ENCODE results near the gene CHST9.
A peak's percentile ranks its signal among the peaks of the same experiment; 100 is the strongest.
"Not testable (repeated sequence)": the region's sequence is repeated elsewhere in the genome, so short reads cannot be mapped to it uniquely, and the experiment has no call there.

CHST9 gene

DNA sequence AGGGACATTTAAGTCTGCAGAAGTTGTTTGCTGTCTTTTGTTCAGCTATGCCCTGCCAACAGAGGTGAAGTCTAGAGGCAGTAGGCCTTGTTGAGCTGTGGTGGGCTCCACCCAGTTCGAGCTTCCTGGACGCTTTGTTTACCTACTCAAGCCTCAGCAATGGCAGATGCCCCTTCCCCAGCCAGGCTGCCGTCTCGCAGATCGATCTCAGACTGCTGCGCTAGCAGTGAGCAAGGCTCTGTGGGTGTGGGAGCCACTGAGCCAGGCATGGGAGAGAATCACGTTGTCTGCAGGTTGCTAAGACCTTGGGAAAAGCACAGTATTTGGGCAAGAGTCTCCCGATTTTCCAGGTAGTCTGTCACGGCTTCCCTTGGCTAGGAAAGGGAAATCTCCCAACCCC, 91.8 kb downstream of the CHST9 start:
- DNase-seq = not testable (repeated sequence)

DNA sequence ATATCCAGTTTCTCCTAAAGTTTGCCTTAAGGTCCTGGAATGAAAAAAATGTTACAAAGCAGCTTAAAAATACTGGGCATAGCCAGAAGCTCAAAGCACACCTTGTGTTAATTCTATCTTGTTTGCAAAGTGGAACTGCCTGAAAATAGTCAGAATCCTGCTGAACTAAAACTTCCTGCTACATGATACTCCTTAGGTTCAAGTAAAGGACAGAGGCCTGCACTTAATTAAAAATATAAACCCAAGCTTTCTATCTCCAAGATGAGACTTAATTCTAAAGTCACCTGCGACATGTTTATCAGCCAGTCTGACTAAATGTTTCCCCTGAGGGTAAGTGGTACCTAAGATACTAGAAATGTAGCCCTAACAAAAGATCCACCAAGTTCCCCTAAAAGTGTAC, 103.4 kb downstream of the CHST9 start:
- no peak for DNase-seq

DNA sequence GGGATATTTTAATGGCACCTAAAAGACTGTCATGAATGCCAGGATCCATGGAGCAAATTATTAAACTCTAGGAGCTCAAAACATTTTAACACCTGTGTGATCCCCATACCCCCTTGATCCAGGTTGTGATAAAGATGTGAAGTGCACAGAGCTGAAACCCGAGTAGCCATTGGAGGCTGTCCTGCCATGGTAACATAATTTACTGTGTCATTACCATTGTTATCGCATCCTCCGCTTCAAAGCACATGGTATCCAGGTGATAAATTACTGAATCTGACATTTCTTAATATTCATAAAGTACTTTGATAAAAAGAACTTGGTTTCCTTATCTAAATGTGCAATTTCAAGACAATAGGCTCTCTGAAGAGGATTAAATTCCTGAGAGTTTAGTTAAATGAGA, 109.3 kb downstream of the CHST9 start:
- no peak for DNase-seq

DNA sequence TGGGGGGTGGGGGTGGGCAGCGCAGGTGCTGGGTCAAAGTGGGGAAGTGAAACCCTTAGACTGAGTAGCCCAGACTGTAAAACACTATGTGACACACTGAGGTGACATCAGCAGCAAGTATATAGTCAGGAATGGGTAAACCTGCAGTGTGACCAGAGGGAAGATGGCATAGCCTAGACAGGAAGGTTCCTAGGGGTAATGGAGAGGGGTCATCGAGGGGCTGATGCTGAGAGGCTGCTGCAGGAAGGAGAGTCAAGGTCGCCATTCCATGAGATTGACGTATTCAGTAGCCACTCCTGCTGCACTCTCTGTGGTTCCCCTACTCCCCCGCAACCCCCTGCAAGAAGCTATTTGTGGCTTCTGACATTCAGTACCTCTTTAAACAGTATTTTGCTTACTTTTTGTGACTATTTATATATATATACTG, 111.7 kb downstream of the CHST9 start:
- no peak for DNase-seq

DNA sequence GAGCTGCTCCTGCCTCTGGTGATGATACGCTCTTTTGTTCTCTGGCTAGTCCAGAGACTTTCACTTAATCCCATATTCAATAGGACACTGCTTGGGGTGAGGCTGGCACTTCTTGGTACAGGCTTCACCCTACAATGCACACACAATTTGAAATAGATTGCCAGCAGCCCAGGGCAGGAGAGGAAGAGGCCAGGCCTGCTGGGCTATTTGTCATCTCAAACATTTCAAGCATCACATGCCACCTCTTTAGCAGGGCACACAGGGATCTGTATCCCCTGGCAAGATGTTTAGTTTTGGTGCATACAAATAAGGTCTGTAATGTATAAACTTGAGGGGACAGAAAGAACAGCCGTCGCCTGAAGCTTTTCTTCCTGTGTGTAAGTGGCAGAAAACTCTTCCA, 120.4 kb downstream of the CHST9 start:
- DNase-seq = no peak

DNA sequence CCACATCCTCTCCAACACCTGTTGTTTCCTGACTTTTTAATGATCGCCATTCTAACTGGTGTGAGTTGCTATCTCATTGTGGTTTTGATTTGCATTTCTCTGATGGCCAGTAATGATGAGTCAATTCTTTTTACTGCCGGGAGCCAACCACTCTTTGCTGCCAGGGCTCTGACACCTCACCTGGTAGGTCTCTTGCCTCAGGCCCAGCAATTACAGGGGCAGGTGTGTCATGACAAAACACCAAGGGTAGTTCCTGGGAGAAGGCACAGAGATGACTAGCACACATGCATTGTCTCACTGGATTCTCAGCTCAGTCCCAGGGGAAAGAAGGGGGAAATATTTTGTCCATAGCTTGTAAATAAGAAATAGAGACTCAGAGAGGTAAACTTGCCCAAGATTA, 122.3 kb downstream of the CHST9 start:
- no peak for DNase-seq

DNA sequence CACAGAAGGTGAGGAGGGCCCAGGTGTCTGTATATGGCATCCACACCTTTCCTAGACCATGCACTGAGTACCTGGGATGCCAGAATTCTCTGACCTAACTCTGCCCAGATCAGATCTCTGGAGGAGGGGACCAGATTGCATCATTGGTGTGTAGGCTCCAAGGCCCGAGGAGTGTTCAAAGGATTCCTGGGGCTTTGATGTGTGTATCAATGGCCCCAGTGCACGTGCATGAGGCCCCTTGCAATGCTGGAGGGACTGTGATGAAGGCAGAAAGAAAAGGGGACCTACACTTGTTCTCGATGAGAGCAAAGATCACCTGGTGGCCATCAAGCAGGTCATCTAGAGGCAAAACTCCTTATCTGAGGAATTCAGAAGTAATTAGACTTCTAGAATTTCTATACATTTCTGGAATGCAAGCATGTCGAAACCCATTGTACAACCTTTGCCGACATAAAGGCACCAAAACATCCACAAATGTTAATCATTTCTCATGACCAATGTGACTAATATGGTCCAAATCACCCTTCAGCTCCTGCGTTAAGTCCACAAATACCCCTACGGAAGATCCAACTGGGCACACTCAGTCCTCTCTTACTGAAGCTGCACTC, 123.5 kb downstream of the CHST9 start:
- DNase-seq = no peak

DNA sequence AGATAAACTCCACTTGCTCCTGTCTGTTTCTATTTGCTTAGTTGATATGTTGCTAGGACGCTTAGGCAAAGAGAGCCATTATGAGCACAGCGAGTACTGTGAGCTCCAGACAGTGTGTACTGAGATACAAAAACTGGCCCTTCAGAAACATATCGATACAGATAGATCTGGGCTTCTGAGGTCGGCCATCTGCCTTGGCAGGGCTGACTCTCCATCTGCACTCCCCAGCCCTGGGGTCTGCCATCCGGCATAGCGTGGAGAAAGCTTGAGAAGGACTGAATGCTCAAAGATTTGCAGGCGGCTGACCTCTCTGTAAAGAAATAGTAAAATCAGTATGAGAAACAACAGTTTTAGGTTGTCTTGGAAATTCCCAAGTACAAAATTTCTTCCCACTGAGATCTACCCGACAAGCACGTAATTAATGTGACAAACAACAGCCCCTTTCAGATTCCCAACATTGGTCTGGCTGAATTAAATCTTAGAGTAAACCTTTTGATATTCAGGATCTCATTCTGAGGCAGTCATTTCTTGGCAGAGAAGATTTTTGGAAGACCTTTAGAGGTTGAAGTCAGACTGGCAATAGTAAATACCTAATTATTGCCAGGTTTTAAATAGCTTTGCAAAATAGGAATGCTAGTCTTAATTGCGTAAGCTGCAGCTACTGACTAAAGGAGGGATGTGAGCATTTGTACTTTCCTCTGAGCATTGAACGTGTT, 127.4 kb downstream of the CHST9 start:
- DNase-seq = no peak

DNA sequence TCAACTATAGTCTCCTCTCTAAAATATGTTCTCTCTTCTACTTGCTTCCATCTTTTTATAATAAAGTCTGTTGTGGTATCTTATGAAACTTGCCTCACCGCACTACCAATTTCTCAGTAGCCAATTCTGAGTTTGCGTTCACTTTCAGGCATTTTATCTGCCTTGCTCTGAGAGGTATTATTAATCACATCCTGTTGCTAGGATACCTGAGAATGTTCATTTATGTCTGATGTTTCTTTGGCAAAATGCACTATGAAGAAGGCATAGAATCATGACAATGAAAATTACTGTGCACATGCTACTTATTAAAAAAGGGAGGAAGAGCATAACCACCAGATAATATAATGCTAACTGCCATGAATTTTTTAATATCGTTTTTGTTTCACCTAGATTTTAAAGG, 130.2 kb downstream of the CHST9 start:
- no peak for DNase-seq

DNA sequence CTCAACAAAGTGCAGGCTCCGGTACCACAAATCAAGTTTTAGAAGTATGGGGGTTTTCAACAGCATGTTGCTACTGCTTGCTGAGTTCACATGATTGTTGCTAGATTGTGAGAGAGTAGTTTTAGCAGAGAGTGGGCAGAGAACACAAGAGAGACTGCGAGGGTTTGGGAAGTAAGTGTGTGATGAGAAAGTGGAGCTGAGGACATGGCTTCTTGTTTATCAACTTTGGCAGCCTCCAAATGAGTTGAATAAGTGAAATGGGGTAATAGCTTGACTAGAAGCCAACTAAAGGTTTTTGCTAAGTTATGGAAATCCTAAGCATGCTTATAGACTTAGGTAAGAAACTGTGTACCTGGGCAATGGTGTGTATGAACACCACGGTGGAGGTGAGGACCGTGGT, 135.1 kb downstream of the CHST9 start:
- DNase-seq = no peak

DNA sequence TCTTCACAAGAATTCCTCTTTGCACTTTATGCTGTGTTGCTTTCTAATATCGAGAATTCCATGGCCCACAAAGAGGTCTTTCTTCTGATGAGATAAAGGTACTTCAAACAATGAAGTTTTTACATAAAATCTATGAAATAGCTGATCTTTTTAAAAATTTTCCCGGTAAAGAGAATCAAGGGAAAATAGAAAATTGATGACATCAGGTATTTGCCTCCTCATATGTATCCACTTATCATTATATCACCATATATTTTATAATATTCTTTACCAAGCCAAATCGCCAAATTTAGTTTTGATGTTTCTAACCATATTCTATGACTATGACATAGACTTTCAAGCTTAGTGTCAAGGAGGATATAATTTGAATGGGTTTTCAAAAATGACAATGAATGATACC, 139.8 kb downstream of the CHST9 start:
- no peak for DNase-seq

DNA sequence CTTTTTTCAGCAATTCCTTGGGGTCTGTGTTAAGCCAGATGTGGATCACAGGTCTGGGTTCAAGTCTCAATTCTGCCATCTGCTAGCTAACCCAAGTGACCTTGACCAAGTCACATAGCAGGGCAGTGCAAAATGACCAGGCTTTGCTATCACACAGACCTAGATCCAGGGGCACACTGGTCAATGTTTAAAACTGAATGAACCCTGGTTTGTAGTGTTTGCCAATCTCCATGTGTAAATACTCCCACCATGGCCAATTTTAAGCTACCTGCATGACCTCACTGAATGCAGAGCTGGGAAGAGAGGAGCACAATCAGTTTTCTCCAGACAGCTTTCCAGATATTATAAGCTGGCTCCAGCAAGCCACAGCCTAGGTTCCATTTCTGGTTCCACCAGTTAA, 142.9 kb downstream of the CHST9 start:
- no peak for DNase-seq

DNA sequence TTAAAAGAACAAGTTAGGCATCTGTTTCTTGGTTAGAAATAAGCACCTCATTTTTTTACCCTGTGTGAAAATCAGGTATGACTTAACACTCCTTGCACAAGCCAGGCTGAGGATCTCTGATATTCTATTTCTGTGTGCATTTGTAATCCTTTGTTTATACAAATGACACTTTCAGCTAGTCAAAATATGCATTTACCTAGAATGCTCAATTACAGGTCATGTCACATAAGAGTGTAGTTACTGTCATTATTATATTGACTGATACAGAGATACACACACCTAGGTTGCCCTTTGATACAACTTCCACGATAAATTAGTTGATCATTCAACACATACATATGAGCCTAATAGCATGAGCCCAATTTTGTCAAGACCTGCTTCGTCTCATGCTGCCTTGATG, 144.3 kb downstream of the CHST9 start:
- DNase-seq = no peak

DNA sequence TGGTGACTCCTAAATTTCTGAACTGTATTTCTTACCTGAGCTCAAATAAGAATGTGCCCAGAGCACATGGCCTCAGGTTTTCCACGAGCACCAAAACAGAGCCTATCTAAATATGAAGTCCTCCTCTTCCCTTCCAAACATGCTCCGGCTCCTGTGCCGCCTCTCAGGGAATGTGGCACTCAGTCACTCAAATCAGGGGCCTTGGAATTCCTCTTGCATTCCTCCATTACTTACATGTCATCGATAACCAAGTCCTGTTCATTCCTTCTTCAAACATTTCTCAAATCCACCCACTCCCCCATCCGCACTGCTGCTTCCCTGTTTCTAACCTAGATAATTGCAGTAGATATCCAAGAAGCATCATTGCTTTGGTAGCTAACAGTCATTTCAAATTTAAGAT, 151.4 kb downstream of the CHST9 start:
- DNase-seq = no peak

DNA sequence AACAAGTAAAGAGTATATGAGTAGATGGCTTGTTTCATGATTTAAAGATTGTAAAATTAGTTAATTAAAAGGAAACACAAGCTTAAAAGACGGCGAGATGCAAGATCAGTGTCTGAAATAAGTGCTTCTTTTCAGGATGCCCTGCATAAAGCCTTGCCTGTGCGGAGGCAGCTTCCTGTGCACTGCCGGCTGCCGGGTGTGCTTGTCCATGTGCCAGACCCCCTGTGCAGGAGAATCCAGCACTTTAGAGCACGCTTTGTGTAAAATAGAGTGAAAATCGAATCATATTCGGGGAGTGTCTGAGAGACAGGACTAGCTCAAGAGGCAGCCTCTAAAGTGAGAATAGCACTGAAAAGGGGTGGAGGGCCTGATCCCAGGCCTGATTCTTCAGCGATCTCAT, 154.7 kb downstream of the CHST9 start:
- DNase-seq = no peak

DNA sequence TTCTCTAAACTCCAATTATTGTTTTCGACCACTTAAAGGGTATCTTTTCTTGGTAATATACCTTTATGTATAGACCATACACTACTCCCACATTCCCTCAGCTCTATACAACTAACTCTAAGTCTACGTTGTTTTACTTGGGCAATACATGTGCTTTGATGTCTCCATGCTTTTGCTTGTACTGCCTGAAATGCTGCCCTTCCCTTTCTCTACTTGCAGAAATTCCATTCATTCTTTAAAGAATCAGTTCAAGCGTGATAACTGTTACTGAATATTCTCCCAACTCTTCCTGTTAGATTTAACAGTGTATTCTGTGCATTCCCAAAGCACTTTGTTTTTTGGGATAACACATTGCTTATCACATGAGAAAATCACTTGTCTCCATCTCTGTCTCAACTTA, 162.6 kb downstream of the CHST9 start:
- DNase-seq = no peak

DNA sequence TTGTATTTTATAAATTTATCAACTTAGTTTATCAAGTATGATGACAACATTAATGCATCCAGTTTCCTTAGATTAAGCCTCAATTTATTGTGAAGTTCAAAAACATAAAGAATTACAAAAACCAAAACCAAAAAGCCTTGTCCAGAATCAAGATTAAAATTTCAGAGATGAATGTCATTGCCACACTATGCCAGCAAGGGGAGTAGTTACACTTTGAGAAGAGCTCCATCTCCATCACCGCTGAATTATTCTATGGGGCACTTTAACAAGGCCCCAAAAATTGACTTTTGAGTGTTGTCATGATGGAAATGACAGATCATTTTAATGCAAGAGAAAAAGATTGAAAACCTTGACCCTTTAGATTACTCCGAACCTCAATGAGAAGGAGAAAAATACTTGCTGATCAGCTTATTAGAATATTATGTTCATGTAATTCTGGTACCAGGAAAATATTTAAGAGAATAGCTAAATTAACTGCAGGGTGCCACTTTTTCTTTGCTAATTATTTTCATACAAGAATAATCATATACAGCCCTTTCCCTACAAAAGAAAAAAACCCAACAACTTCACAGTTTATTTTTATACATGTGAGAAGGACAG, 167.1 kb downstream of the CHST9 start:
- DNase-seq = peak; percentile 1

DNA sequence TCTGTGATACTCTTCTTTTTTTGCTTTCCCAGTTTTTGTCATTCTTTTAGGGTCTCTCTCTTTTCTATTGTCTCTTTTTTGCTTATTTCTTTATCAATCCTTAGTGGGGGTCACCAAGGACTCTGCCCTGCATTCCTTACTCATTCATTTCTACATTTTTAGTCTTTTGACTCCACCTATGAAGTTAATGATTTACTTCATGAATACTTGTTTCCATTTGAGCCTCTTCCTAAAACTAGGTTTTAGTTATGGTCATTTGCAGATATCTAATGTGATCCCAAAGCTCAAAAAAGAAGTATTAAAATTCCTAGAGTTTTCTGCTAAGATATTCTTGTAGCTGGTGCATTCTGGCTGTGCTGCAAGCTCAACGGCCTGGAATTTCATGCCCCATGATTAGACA, 170.3 kb downstream of the CHST9 start:
- DNase-seq = no peak

DNA sequence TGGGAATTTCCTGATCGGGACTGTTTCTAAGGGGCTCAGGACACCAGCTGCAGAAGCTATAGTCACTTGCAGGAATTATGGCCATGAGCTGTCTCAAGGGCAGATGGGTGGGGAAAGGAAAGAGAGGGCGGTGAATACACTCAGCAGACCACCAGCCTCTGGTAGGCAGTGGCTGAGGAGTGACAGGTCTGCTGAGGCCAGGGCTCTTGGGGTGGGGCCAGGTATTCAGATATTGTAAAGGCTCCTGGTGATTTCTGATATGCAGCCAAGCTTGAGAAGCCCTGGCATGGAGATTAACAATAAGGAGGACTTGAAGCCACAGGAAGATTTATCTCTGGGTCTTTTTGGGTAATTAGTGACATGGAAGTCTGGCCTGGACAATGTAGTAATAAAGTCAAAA, 174.3 kb downstream of the CHST9 start:
- no peak for DNase-seq

DNA sequence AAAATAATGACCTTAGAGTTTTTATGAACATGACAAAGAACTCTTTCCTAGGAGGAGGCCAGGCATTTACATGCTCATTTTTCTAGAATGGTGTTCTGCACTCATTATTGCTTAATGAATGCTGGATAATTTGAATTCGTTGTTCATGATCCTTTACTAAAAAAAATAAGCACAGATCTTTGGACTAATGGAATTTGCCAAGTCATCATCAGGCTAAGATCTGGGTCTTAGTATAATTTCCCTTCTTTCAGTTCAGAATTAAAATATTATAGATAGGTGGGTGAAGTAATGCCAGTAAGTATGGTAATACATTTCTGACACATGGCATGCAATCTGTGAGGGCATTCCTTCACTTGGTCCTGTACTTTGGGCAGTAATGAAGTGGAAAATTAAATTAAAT, 175.8 kb downstream of the CHST9 start:
- no peak for DNase-seq

DNA sequence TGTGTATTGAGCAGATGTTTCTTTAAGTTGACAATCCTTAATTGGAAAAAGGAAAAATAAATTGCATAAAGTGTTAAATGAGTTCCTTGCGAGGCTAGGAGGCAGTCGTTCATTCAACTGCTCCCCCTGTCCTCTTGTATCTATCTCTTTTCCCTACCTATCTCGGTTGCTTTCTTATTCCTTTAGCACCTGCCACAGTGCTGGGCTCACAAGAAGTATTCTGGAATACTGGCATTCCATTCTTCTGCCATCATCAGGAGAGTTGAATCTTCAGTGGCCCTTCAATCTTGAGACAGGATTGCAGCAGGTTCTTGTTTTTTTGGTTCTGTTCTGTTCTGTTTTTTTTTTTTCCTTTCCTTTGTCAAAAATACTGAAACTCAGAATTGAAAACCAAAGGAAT, 176.5 kb downstream of the CHST9 start:
- DNase-seq = no peak

DNA sequence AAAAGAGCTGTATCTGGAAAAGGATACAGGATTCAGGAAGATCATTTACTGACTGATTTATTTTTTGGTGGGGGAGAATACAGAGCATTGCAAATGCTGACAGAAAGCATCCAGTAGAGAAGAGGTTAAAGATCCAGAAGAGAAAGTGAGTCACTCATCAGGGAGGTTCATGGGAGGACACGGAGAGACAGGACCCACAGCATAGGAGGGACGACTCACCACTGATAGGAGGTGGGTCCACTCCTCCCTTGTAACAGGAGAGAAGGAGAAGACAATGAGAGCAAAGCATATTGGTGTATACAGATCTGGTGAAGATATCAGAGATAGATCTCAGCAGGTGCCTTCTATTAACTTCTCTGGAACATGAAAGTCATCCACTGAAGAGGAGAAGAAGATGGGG, 177.2 kb downstream of the CHST9 start:
- DNase-seq = peak; percentile 15

DNA sequence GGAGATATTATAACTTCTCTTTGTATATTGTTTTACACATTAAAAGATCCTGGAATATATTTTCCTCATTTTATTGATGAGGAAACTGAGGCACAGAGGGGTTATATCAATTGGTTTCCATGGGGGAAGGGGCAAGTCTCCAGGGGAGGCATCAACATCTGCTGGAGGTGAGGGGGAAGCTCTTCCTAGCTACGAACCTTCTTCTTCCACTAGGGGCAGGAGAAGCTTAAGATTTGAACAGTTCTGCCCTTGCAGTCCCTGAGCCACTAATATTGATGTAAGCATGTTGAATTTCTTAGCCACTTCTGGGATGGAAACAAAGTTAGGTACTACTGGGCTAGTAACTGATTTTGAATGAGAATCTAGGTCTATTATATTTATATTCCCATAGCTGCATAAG, 179.5 kb downstream of the CHST9 start:
- peak; percentile 6 for DNase-seq

DNA sequence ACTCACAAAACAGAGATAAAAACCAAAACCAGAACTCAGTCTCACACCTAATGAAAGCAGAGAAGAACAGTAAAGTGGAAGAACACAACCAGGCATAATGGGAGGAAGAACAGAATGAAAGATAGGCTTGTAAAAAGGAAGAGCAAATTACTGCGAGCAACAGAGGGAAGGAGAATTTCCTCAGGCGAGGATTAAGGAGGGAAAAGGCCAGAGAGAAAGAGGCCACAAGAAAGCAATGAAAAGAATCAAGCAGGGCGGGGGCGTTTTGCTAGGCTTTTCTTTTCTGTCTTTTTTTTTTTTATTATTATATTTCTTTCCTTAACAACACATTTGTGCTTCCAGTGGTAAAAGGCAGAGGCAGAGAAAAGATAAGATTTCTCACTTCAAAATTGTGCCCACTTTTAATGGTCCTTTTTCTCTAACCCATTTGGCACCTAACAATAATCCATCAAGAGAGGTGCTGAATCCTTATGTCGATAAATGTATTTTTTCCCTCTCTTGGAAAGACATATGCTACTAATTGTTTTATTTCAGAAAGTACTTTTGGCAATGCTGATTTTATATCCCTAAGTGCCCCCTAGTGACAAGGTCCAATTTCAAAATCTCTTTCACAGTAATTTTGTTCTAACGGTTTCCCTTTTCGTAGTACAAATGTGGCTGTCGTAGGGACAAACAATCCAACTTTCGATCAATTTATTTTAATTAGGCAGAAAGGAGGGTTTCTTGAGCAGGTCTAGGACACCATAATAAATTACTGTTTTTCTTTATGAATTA, 180.9 kb downstream of the CHST9 start:
- peak; percentile 4 for DNase-seq
